Natural killer cell (primary cell): ENCODE measurements around the gene CEBPB. TPM values are rescaled to one million over a fixed set of nuclear protein-coding genes. Genes with fewer than 3 reads are reported as not detected.

Experiments
- total RNA-seq, 4 donors: library from RNA; stranded (reverse); fragments of 120-200 nt in 1 of 4; gene quantifications; one replicate each; pipeline versions ENCODE4 v1.2.3 to v1.2.4, GENCODE V29; 2013 to 2022

Gene CEBPB
- total RNA-seq, 3 donors from 2014 or later (not counting 1 experiment from before 2014, with no cell fraction given) = 32.1 to 79.8 (median 68.2) TPM

Other genes starting within 250 kb of the CEBPB start
- 1 to 10 TPM; 1.5 to 2.4 (median 2.1) TPM for gene SNAI1, start 207.8 kb upstream of the CEBPB start, total RNA-seq
- gene UBE2V1, start 77.7 kb upstream of the CEBPB start, total RNA-seq = 100 to 1,000 TPM; 194 to 238 (median 236) TPM
- gene PEDS1, start 37.1 kb upstream of the CEBPB start, total RNA-seq = 10 to 100 TPM; 27.4 to 32.8 (median 31.5) TPM